ENCODE measurements around the gene LDLRAD4. TPM values are rescaled to one million over a fixed set of nuclear protein-coding genes. Genes with fewer than 3 reads are reported as not detected.

LDLRAD4 gene
- total RNA-seq, 4 donors from 2014 or later, result 2.7 to 22.5 (median 10.8) TPM

DNA sequence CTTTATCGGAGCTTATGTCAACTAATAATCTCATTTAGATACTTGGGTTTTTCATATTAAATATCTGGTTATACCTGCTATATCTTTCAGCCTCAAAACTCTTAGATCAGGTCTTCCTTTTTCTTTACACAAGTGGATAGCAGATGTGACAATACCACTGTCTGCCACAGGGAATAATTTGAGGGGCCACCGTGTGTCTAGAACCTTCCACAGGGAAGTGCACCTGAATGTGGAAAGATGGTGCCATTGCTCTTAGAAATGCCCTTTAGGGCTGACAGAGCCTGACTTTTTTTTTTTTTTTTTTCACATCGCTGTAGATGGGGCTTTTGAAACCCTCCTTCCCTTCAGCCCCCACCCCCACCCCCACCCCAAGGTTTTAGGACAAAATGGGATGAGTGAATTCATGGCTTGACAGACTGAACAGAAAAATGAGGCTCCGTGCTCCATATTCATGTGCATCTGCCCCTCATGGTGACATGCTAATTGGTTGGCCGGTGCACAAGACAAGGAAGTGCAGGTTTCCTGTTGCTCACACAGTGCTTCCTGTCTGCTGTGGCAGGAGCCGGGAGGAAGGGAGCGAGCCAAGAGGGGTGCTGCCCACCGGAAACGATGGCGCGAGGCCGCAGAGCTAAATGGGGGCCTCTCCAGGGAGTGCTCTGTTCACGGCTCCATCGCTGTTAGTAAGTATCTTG lies 246.0 kb downstream of the LDLRAD4 start:
- 54 to 77% methylated on average over 14 of the region's 14 CpGs for WGBS, 2 donors
- intact Hi-C loops (cut with DNase I; ENCODE audit: low total_unique reads), result no loop called here
- H3K4me3 ChIP-seq (ENCODE audit: low read depth, poor library complexity, severe bottlenecking), result no peak overlapping the region
- no peak for TF ChIP-seq POLR2A (IDR thresholded peaks at IDR 0.05)
- no peak for TF ChIP-seq CTCF (IDR thresholded peaks at IDR 0.05)
- peak in 1 of 2 donors; percentile 89 for DNase-seq (ENCODE audit: low spot score in 2 of 2)

GRCh38 chr18:13465124-13465446 lies 246.5 kb downstream of the LDLRAD4 start:
- H3K4me3 ChIP-seq (ENCODE audit: low read depth, poor library complexity, severe bottlenecking), result no peak overlapping the region
- WGBS, 2 donors, result 77 to 83% methylated on average over 4 of the region's 4 CpGs
- no peak for TF ChIP-seq CTCF (IDR thresholded peaks at IDR 0.05)
- no peak for TF ChIP-seq POLR2A (IDR thresholded peaks at IDR 0.05)
- DNase-seq (ENCODE audit: low spot score in 2 of 2), result no peak
- intact Hi-C loops (cut with DNase I; ENCODE audit: low total_unique reads), result no loop called here

DNA sequence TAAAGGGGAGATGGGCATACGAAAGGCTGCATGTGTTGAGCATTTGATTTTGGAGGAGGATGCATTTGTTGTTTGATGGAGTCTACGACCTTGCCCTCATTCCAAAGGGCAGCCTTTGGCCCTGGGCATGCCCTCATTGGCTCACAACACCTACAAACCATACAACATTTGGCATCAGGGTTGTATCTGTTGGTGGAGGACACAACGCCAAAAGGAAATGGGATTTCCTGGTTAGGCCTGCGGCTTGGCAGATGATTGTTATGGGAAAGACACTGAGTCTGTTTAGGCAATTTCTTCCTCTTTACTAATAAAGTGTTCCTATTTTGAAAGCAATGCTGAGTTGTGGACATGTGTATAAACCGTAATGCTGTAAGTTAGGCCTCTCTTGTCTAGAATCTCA lies 246.9 kb downstream of the LDLRAD4 start:
- peak in 1 of 2 donors; percentile 84 for DNase-seq (ENCODE audit: low spot score in 2 of 2)

GRCh38 chr18:13470516-13471197 lies 252.1 kb downstream of the LDLRAD4 start:
- no peak for TF ChIP-seq CTCF (IDR thresholded peaks at IDR 0.05)
- no peak for TF ChIP-seq POLR2A (IDR thresholded peaks at IDR 0.05)
- DNase-seq (ENCODE audit: low spot score in 2 of 2), result peak in 1 of 2 donors; percentile 59
- intact Hi-C loops (cut with DNase I; ENCODE audit: low total_unique reads), result no loop called here
- 87% methylated on average over 10 of the region's 10 CpGs for WGBS, 2 donors
- H3K4me3 ChIP-seq (ENCODE audit: low read depth, poor library complexity, severe bottlenecking), result no peak overlapping the region

More for the DNA sequence above, 246.9 kb downstream of the LDLRAD4 start:
- no peak for TF ChIP-seq CTCF (IDR thresholded peaks at IDR 0.05)
- intact Hi-C loops (cut with DNase I; ENCODE audit: low total_unique reads), result no loop called here
- WGBS, 2 donors, result 70 to 72% methylated on average over 5 of the region's 5 CpGs
- H3K4me3 ChIP-seq (ENCODE audit: low read depth, poor library complexity, severe bottlenecking), result no peak overlapping the region

GRCh38 chr18:13471198-13471845 lies 252.8 kb downstream of the LDLRAD4 start:
- peak in 1 of 2 donors; percentile 82 for DNase-seq (ENCODE audit: low spot score in 2 of 2)
- TF ChIP-seq POLR2A (IDR thresholded peaks at IDR 0.05), result no peak
- no peak for TF ChIP-seq CTCF (IDR thresholded peaks at IDR 0.05)
- WGBS, 2 donors, result 84 to 85% methylated on average over 17 of the region's 17 CpGs
- no peak overlapping the region for H3K4me3 ChIP-seq (ENCODE audit: low read depth, poor library complexity, severe bottlenecking)
- intact Hi-C loops (cut with DNase I; ENCODE audit: low total_unique reads), result no loop called here

All from lower leg skin (tissue), 4 donors.